Measurements from ENCODE around the gene DOCK6.
"Not testable (repeated sequence)": the region's sequence is repeated elsewhere in the genome, so short reads cannot be mapped to it uniquely, and the experiment has no call there.

The DOCK6 gene

GRCh38 chr19:11195681-11196080, 66.6 kb downstream of the DOCK6 start:
- DNase-seq = no peak

GRCh38 chr19:11194656-11195558, 67.4 kb downstream of the DOCK6 start:
- DNase-seq = no peak

GRCh38 chr19:11194173-11194572, 68.2 kb downstream of the DOCK6 start:
- no peak for DNase-seq

GRCh38 chr19:11192957-11193939, 69.1 kb downstream of the DOCK6 start:
- DNase-seq = no peak

GRCh38 chr19:11191934-11192333, 70.4 kb downstream of the DOCK6 start:
- no peak for DNase-seq

- DNase-seq = no peak
Observed at GRCh38 chr19:11191273-11191755, 71.0 kb downstream of the DOCK6 start.

GRCh38 chr19:11190501-11190900, 71.8 kb downstream of the DOCK6 start:
- no peak for DNase-seq

GRCh38 chr19:11187441-11187840, 74.9 kb downstream of the DOCK6 start:
- DNase-seq = no peak

- no peak for DNase-seq
Observed at GRCh38 chr19:11182994-11183393, 79.3 kb downstream of the DOCK6 start.

- DNase-seq = no peak
Observed at GRCh38 chr19:11181488-11181887, 80.8 kb downstream of the DOCK6 start.

GRCh38 chr19:11180975-11181374, 81.3 kb downstream of the DOCK6 start:
- not testable (repeated sequence) for DNase-seq

GRCh38 chr19:11180346-11180745, 82.0 kb downstream of the DOCK6 start:
- DNase-seq = no peak

GRCh38 chr19:11179716-11180297, 82.5 kb downstream of the DOCK6 start:
- no peak for DNase-seq

GRCh38 chr19:11179145-11179465, 83.2 kb downstream of the DOCK6 start:
- not testable (repeated sequence) for DNase-seq

- no peak for DNase-seq
Observed at GRCh38 chr19:11177592-11177991, 84.7 kb downstream of the DOCK6 start.

GRCh38 chr19:11176466-11177193, 85.7 kb downstream of the DOCK6 start:
- no peak for DNase-seq

GRCh38 chr19:11175920-11176319, 86.4 kb downstream of the DOCK6 start:
- DNase-seq = no peak

GRCh38 chr19:11174336-11174735, 88.0 kb downstream of the DOCK6 start:
- no peak for DNase-seq

GRCh38 chr19:11173516-11174155, 88.7 kb downstream of the DOCK6 start:
- DNase-seq = no peak

GRCh38 chr19:11172576-11172975, 89.7 kb downstream of the DOCK6 start:
- DNase-seq = no peak

- DNase-seq = no peak
Observed at GRCh38 chr19:11171144-11171543, 91.2 kb downstream of the DOCK6 start.

Measured in activated T-cell treated with anti-CD3 and anti-CD28 coated beads for 4 hours (primary cell).